Panc1 (cell line): ENCODE results near the gene CDAN1.

ENCODE experiments used
- CTCF ChIP-seq: fragments of 450-650 bp; IDR thresholded peaks from 2 replicates; pipeline ENCODE4 v1.5.1; 2017; ENCODE audit warnings: mild to moderate bottlenecking
- POLR2AphosphoS5 ChIP-seq: IDR thresholded peaks from 2 replicates; pipeline ENCODE4 v1.6.1; 2012; ENCODE audit warnings: mild to moderate bottlenecking, low read depth, low read length, moderate library complexity

GRCh38 chr15:42750306-42750705, 13.4 kb upstream of the CDAN1 start:
- TF ChIP-seq CTCF (no peak), POLR2AphosphoS5 (no peak)
